HG03095 (cell line): ENCODE results near the gene TAF8.
A peak's percentile ranks its signal among the peaks of the same experiment; 100 is the strongest.

Source experiments
- ATAC-seq: cut with Tn5 transposase; IDR thresholded peaks from one replicate; pipeline ENCODE4 v1.9.1; 2021; ENCODE audit warnings: moderate library complexity; ENCODE audit not compliant: unreplicated experiment

Gene TAF8

DNA sequence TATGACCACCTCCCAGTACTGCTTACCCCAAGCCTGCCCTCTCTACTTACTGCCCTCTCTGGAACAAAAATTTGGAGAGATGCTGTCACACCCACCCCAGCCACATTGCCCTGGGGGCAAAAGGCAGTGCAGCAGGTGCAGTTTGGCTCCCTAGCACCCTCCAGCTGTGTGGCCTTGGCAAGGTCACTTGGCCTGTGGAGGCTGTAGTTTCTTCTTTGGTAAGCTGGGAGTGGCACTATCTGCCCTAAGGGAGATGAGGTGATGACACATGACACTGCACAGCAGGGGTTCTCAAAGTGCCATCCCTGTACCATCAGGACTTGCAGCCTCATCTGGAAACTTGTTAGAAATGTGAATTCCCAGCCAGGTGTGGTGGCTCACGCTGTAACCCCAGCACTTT is 44.8 kb downstream of the TAF8 start:
- no peak for ATAC-seq

DNA sequence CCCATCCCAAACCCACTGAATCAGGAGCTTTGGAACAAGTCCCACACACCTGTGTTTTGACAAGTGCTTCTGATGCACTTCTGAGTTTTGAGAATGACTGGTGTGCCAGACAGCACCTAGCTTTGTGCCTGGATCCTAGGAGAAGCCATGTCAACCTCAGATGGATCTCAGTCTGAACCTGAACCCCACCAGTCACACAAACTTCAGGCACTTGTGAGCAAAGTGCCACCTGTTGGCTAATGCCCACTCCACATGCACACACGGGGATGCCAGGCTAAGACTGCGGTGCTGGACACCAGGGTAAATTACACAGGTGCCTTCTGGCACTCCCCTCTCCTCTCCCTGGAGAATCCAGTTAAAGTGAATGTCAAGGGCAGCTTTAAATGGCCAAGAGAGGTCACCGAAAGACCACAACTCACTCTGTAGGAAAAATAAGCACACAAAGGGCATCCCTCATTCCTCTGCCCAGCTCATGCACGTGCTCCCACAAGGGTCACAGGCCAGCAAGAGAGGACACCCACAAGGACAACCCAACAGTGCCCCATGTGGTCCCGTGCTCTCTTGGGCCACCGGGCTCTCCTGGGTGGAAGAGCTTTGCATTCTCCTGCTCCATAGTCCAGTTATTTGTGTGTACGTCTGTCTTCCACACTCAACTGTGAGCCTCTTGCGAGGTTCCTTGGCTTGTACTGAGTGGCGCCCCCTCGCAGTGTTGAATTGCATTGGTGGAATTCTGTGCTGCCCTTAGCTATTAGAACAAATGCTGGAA is 45.6 kb downstream of the TAF8 start:
- ATAC-seq: no peak

DNA sequence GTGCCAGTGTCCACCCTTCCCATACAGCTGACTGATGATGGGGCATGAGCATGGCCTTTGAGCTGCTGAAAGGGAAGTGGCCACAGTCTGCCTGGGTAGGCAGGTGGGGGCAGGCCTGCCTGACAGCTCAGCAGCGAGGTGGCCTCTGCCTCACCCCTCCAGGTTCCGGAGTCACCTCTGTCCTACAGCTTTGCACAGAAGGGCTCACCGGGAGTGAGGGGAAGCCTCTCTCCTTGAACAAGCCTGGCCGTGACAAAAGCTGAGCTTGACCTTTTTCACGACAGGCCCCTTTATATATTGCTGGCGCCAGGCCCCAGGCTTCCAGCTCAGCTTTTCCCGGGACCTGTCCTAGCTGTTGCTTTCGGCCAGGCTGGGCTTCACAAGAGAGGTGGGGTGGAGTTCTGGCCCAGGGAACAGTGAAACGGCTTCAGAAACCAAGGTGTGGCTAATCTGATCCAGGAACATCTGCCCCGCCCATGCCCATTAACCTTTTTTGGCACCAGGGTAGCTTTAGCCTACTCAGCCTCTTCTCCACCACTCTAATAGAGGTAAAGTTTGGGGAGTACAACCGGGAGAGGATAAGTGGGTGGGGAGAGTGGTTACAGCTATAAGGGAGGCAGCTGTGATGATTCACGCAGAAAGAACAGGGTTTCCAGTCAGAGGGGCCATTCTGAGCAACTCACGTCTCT is 49.2 kb downstream of the TAF8 start:
- ATAC-seq: no peak

- no peak for ATAC-seq
These were observed 49.9 kb downstream of the TAF8 start for GRCh38 chr6:42100029-42100901.

- ATAC-seq: no peak
These were observed 50.9 kb downstream of the TAF8 start for GRCh38 chr6:42101186-42101657.

DNA sequence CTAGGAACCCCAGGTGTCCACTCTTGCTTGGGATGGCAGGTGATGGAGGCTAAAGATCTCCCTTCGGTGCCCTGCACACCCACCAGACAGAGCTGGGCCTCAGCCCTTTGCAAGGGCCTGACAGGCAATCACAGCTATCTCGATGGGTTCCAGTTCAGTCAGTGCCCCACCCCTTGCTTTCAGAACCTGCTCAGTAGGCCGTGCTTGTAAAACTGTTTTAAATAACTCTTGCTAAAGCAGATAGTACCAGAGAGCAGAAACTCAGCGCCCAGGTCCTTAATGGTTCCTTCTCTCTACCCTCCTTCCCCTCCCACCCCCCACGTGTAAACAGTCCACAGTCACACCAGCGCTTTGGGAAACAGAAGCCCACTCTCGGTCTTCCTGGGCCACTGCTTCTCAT is 52.9 kb downstream of the TAF8 start:
- ATAC-seq: no peak

GRCh38 chr6:42103753-42104094 is 53.4 kb downstream of the TAF8 start:
- no peak for ATAC-seq

DNA sequence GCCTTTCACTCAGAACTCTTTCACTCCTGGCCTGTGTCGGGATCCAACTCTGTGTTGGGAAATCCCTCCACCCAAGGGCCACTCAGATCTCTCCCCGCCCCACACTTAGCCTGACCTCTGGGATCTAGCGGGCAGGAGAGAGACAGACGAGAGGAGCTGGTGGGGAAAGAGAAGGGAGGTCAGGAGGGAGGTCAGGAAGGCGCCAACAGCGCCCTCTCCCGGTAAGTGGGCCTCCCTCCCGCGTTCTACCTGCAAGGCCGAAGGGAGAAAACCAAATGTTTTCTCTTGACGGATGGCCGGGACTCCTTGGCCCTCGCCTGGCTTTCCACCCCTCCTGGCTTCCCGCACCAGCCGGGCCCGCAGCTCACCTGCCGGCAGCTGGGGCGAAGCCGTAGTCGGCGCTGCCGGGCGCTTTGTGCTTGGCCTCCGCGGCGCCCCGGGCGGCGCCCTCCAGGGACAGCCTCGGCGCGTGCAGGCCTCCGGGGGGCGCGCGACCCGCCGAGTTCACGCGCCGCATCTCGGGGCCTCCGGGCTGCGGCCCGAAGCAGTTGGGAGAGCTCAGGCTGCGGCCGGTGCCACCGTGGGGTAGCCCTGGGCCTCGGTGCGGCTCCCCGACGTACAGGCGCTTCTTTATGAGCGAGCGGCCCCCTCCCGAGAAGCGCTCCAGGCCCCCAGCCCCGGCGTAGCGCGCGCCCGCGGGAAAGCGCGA is 53.9 kb downstream of the TAF8 start:
- peak; percentile 76 for ATAC-seq

DNA sequence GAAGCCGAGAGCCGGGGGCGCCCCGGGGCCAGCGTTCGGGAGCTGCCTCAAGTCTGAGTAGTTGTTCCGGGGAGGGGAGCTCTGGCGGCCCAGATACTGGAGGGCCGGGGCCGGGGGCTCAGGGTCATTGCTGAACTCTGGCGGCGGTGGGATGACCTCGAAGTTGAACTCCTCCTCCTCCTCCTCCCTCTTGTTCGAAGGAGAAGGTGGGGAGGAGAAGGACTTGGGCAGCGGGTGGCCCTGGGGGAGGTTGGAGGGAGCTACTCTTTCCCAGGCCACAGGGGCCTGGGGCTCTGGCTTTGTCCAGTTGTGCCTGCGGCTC is 54.4 kb downstream of the TAF8 start:
- ATAC-seq: no peak

DNA sequence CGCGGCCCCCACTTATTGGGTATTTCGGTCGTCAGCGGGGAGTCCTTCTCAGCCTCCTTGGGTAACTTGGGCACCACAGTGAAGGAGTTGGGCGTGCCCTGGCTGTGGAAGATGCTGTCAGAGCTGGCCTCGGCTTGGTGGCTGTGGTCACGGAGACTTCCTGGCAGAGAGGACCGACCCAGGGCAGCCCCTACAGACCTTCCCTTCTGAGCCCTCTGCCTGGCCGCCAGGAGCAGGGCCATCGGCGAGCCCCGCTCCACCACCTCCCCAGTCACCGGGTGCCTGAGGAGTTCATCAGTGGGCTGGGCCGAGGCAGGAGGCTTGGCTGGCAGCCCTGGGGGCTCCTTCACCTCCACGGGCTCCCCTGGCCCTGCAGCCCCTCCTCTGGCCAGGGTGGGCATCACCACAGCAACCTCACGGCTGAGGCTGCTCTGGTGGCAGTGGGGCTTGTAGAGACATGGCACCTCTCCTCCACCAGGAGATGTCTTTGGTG is 54.9 kb downstream of the TAF8 start:
- no peak for ATAC-seq

GRCh38 chr6:42105709-42106108 is 55.4 kb downstream of the TAF8 start:
- ATAC-seq: no peak

GRCh38 chr6:42106112-42107023 is 56.0 kb downstream of the TAF8 start:
- ATAC-seq: no peak

DNA sequence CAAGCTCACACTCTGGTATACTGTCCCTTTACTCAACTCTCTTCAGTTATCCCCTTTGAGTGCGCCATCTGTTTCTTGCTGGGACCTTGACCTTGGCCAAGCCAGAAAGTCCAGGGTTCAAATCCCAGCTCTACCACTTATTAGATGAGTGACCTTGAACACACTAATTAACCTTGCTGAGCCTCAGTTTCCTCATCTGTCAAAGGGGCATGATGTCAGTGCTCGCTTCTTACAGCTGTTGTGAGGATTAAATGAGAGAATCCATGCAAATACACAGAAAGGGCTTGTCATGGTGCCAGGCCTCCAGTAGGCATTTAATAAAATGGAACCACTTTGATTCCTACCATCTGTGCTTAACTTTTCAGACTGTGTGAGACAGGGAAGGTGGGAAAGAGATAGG is 57.7 kb downstream of the TAF8 start:
- no peak for ATAC-seq

DNA sequence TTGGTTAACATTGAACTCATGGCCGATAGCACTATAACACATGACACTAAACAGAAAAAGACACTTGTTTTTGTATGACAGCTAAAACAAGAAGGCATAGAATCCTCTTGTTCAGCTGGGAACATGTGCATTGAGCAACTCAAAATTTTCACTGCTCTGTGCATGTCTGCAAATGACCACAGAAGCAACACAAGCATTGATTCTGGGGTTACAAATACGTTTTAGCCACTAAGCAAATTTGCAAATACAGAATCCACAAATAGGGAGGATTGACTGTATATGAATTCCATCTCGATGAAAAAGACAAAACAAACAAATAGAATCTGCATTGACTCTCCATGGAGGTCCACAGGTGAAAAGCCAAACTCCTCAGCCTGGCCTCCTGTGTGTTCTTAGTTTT is 60.4 kb downstream of the TAF8 start:
- no peak for ATAC-seq

DNA sequence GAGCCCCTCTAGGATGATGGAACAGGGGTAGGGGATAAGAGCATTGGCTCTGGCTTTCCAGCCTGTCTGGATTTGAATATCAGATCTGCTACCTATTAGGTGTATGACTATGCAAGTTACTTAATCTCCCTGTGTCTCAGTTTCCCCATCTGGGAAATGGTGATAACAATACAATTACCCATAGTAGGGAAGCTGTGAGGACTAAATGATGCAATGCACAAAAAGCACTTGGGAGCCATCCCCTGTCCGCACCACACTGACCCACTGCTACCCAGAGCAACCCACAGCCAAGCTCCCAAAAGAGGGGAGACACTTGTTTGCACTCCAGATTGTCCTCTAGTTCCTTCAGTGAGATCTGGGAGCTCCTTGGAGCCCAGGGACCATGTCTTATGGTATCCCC is 62.0 kb downstream of the TAF8 start:
- no peak for ATAC-seq

DNA sequence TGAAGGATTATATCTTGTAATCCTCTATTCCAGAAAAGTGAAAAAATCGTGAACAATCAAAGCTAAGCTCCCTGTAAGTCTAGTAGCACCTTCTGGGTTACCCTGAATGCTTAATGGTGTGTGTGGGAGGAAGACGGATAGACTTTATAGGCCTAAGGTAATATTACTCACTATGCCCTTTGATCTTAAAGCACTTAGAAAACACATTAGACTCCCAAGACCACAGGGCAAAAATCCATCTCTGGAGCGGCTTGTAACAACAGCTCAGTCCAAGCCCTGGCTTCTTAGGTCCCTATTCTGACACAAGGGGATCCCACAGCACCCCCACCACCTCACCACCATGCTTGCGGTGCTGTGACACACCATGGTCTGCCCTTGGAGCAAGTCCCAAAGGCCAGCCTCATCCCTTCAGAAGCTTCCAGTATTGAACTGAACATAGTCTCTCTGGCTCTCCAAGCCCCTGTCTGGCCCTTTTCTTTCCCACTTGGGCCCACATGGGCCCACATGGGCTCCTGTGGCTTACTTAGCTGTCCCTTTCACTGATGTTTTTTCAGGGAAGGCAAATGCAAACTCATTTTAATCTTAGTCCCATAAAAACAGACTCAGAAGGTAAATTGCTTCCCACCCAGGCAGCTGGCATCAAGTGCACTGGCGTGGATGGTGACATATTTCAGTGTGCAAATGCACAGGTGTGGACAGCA is 63.8 kb downstream of the TAF8 start:
- ATAC-seq: no peak

DNA sequence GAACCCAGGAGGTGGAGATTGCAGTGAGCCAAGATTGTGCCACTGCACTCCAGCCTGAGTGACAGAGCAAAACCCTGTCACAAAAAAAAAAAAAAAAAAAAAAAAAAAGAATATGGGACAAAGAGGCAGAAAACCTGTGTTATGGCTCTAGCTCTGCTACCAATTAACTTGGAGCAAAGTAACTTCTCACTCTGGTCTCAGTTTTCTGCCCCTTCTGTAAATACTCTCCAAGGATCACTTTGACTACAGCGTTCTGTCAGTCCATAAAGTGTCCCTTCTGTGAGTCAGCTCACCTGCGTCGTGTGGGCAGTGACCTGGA is 67.5 kb downstream of the TAF8 start:
- no peak for ATAC-seq

DNA sequence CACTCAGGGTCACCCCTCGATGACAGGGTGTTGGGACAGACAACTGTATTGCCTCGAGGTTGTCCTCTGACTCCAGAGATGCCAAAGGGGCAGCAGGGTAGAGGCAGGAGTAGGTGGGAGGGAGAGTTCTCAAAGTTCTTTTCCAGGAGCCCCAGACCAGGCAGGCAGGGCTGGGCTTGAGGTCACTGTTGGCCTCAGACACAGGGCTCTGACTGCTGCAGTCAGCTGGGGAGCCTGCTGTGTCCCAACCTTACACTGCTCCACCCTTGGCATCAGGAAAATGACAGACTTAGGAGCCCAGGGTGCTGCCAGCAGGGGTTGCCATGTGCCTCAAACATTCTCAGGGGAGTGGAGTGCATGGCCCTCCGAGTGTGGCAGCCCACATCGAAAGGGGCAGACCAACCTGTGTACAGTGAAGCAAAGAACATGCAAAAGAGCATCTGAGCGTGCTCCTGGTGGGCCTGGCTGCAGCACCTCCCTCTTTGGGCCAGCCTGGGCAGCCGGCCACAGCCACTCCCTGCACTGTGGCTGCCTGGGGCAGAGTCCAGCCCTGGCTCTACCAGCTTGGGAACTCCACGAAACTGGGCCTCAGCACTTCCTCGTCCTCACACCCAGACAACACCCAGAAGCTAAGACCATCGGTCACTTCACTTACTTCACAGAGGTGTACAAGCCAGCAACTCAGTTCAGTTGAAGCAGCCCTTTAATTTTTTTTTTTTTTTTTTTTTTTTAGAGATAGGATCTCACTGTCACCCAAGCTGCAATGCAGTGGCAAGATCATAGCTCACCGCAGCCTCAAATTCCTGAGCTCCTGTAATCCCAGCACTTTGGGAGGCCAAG is 68.1 kb downstream of the TAF8 start:
- ATAC-seq: no peak
